Stimulated activated CD8-positive, alpha-beta memory T cell treated with anti-CD3 and anti-CD28 coated beads, Interleukin-4, amount 100 ng/mL, for 1 hour (primary cell): ENCODE data around the gene FUT2.
A peak's percentile ranks its signal among the peaks of the same experiment; 100 is the strongest.
"Not testable (repeated sequence)": the region's sequence is repeated elsewhere in the genome, so short reads cannot be mapped to it uniquely, and the experiment has no call there.

ENCODE experiments used
- DNase-seq, 2 donors: peaks; one replicate each; pipeline ENCODE4 v3.0.0-alpha.2; 2020; ENCODE audit warnings: low read depth in 2 of 2, low spot score in 1 of 2

The FUT2 gene

DNA sequence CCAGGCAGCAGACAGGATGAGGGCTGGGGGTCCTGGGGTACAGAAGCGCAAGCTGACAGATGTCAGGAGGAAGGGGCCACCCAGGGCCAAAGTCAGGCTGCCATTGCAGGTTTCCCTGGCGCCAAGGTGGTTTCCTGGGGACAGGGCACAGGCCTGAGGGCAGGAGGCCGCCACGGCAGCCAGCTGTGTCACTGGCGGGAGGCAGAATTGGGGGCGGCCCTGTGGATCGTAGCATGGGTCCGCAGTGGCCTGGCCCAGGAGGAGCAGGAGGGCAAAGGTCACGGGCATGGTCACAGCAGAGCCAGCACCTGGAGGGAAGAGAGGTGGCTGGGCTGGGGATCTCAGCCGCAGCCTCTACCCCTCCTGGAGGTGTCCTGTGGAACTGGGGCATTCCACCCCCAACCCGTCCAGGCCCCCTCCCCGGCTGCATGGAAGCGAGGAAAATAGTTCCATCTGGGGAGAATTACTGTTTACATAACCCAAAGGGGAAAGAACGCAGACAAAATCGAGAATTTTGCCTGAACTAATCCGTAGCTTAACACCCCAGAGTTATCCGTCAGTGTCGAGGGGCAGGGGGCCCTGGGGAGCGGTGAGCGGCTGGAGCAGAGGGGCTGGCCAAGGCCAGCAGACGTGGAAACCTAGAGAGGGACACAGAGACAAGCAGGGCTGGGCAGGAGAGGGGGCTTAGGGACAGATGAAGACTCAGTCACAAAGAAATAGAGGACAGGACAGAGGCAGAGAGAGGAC lies 24.9 kb upstream of the FUT2 start:
- DNase-seq: no peak

DNA sequence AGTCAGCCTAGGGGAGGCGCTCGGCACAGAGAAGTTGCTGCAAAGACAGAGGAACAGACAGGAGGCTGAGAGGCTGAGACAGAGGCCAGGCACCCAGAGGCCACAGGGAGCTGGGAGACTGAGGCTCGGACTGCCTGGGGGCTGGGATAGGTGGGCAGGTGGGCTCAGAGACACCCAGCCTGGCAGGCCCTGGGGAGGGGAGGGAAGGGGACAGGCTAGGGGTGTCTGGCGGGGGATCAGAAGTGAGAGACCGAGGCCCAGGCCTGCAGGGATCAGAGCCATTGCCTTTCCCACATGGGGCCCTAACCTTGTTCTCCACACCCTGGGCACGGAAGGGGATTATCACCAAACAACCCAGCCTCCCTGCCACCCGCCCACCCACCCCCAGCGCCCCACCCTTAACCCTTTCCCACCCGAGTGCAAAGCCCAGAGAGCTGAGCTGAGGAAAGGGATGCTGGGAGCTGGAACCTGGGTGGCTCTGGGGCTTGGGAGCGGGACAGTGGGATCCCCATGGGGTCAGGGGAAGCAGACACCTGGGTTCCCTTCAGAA lies 24.2 kb upstream of the FUT2 start:
- DNase-seq: no peak

DNA sequence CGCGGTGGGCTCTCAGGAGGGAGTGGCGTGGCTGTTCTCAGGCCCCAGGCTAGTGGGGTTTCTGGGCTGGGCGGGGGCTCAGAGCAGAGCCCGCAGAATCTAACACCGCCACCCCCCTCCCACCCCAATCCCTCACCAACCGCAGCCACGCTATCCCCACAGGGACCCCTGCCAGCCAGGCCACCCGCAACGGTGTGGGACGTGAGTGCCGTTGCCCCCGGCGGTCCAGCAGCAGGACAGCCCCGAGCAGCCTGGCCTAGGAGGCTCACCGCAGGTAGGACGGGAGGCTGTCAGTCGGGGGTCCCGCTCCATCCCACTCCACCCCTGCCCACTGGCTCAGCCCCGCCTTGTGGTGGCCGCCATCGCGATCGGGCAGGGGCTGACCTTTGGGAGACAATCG lies 22.8 kb upstream of the FUT2 start, which contains the start of gene NTN5:
TSS of gene NTN5 (minus strand) at position 24 of the 400 bp plus-strand sequence. CDS start 2,031 bp downstream, outside the sequence.
- no peak for DNase-seq

DNA sequence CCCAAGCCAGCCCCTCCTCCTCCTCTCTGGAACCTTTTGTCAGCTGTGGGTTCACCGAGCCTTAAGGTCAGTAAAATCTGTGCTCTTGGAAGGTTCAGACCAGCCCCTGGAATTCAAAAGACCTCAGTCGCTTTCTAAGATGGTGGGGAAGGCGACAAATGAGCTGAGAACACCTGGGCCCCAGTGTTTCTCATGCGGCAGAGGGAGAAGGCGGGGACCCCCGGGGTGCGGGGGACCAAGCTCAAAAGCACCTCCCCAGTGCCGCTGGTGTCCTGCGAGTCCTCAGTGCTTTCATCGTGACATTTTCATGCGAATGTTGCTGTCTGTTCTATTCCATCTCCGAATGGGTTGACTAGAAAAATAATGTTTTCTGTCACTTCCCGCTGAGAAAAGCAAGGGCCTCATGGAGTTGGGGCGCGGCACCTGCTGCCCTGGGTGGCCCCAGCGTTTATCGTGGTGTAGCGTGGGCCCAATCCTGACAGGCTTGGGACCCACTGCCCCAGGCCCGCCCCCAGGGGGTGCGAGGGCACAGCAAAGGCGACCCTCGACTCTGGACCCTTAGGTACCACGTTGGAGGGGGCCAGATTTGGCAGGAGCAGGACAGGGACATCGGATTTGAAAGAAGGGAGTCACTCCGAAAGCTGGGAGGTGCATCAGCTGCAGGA lies 22.2 kb upstream of the FUT2 start:
- no peak for DNase-seq

DNA sequence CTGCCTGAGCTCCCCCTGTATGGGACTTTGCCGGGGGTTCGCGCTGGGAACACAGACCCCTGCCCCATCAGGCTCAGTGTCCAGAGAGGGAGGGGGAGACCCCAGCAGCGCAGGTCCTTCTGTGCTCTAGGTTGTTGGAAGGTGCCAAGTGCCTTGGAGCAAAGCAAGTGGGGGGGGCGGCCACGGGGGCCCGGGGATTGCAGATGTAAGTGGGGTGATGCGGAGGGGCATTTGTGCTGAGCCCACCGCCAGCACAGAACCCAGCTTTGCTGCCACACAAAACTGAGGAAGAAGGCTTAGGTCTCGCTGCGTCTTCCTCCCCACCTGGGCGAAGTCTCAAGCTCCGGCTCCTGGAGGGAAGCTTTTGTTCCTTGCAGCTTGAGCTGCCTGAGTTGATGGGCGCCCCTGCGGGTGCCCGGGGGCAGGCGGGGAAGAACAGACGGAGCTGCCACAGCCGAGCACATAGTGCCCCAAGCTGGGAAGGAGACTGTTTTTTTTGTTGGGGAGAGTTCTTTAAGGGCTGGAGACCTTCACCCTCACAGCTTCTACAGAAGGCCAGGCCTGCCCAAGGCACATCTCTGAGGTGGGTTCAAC lies 21.5 kb upstream of the FUT2 start:
- no peak for DNase-seq

DNA sequence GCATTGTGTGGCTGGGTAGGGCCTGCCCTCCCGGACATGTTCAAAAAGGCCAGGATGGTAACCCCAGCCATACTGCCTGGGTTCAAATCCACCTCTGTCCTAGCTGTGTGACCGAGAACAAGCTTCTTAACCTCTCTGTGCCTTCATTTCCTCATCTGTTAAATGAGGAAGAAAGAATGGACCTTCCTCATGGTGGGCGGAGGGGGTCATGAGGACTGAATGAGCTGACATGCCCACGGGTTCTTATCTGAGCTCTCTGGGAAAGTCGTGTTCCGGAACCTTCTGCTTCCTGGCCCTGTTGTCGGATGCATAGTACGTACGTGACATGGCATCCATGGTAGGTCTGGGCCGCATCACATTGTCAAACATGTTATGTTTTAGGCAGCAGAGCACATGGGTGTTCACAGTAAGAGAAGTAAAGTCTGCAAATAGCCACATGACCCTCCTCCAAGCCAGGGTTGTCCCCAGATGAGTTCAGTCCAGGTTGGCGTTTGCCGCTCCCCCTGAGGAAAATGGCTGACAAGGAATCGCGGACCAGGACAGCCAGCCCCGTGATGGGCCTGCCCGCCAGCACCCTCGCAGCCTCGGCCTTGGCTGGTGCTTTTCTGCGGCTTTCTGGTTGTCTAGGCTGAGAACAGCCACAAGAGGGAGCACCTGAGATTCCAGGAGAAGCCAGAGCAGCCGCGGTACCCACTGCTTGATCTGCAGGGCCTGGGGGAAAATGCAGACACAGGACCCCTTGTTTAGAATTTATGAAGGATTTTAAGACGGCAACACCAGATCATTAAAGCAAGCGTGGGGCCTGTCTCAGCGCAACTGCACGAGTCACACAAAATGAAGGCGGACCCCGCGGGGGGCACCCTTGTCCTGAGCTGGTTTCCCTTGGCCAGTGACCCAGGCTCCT lies 20.6 kb upstream of the FUT2 start:
- DNase-seq: peak; percentile 32 to 42

DNA sequence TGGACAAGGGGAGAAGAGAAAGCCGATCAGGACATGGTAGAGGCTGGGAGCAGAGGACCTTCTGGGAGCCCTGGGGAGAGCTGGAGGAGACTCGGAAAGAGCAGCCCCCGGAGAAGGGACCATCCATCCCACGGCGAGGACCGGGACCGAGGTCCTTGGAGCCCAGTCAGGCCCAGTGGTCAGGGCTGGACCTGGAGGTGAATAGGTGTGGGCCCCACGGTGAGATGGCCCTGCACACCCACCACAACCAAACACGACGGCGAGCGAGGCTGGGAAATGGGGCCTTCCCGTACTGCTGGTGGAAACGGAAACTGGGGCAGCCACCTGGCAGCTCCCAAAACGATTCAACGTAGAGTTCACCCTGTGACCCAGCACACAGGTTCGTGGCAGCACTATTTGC lies 19.3 kb upstream of the FUT2 start:
- no peak for DNase-seq

DNA sequence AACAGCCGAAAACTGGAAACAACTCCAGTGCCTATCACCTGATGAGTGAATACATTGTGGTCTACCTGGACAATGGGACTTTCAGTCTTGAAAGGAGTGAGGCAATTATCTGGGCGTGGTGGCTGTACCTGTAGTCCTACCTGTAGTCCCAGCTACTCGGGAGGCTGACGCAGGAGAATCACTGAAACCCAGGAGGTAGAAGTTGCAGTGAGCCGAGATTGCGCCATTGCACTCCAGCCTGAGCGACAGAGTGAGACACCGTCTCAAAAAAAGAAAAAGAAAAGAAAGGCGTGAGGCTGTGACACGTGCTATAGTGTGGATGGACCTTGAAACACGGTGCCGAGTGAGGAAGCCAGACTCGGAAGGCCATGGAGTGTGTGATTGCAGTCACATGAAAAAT lies 18.9 kb upstream of the FUT2 start:
- no peak for DNase-seq

DNA sequence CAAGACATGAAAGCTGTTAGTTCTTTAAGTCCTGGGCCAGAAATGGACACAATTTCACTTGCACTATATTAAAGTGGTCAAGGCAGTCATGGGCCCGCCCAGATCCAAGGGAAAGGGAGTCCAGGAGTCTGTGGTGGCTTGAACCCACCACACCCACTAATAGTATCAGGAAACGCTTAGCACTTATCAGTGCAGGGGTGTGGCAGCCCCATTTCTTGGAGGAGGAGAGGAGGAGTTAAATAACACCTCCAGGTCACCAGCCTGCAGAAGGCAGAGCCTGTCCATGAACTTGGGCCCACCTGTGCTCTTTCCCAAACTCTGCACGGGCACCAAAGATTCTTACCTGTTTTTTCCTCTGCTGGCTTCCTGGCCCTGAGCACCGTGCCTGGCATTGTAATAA lies 17.6 kb upstream of the FUT2 start:
- DNase-seq: no peak

DNA sequence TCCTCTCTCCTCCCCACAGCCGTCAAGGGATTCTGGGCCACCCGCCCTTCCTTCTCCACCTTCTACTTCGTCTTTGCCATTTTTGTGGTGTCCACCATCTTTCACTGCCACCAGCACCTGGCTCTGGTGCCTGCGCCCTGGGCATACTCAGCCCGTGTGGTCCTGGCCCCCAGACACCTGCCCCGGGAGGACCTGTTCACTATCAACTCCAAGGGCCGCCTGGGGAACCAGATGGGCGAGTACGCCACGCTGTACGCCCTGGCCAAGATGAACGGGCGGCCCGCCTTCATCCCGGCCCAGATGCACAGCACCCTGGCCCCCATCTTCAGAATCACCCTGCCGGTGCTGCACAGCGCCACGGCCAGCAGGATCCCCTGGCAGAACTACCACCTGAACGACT lies 15.8 kb upstream of the FUT2 start:
- DNase-seq: not testable (repeated sequence)

DNA sequence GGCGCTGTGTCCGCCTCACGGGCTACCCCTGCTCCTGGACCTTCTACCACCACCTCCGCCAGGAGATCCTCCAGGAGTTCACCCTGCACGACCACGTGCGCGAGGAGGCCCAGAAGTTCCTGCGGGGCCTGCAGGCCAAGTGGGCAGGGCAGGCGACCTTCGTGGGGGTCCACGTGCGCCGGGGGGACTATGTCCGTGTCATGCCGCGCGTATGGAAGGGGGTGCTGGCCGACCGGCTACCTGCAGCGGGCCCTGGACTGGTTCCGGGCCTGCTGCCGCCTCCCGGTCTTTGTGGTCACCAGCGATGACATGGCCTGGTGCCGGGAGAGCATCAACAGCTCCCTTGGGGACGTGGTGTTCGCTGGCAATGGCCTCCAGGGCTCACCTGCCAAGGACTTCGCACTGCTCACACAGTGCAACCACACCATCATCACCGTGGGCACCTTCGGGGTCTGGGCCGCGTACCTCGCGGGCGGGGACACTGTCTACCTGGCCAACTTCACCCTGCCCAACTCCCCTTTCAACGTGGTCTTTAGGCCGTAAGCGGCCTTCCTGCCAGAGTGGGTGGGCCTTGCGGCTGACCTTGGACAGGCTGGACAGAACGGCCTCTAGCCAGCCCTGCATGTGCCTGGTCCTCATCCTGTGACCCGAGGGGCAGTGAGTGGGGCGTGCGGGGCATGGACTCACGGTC lies 15.2 kb upstream of the FUT2 start:
- no peak for DNase-seq

DNA sequence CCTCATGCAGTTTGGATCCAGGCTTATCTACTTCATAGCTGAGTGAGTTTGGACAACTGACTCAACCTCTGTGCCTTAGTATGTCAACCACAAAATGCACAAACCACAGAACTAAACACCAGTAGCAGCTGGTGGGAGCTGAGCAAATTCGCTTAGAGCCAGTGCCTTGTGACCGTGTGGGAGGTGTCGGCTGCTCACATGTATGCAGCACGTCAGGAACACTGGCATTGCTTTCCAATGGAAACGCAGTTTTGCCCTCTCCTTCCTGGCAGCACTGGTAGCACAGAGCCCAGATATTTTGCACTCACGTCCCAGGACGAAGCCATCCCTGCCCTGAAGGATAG lies 14.7 kb upstream of the FUT2 start:
- DNase-seq: no peak

DNA sequence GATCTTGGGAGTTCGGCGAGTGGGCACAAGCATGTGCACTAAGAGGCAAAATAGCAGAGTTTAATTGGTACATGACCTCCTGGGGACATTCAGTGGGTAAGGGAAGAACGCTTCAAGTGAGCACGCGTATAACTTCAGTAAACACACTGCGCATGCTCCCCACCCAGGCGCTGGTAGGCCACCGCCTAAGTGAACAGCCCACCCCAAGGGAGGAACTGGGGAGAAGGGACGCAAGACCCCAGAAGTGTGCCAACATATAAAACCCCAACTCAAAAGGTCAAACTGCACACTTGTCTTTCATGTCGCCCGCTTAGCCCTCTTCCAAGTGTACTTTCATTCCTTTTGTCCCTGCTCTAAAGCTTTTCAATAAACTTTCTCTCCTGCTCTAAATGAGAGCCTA lies 12.4 kb upstream of the FUT2 start:
- peak in 1 of 2 donors; percentile 8 for DNase-seq

DNA sequence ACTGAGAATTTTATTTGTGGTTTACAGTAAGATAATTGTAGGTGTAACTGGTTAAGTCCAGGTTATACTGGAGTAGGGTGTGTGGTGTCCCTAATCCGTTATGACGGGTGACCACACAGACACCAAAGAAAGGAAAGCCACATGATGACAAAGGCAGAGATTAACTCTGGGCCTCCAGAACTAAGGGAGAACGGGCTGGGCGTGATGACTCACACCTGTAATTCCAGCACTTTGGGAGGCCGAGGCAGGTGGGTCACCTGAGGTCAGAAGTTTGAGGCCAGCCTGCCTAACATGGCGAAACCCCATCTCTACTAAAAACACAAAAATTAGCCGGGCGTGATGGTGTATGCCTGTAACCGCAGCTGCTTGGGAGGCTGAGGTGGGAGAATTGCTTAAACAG lies 10.2 kb upstream of the FUT2 start:
- DNase-seq: no peak

DNA sequence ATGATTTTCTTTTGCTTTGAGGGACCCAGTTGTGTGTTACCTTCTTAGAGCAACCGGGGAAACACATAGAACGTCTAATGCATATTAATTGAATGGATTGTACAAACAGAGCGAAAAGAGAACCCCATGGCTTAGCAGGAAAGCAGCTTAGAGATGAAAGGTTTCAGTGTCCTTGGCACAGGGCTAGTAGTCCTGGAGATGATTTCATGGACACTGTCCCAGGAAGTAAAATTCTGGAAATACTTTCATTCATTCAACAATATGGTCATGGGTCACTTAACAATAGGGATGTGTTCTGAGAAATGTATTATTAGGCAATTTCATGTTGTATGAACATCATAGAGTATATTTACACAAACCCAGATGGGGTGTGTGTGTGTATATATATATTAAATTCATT lies 9.7 kb upstream of the FUT2 start:
- no peak for DNase-seq

DNA sequence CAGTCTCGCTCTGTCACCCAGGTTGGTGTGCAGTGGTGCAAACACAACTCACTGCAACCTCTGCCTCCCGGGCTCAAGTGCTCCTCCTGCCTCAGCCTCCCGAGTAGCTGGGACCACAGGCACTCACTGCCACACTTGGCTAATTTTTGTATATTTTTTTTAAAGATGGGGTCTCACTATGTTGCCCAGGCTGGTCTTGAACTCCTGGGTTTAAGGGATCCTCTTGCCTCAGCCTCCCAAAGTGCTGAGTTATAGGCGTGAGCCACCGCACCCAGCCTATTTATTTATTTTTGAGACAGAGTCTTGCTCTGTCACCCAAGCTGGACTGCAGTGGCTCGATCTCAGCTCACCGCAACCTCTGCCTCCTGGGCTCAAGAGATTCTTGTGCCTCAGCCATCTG lies 9.1 kb upstream of the FUT2 start:
- not testable (repeated sequence) for DNase-seq

DNA sequence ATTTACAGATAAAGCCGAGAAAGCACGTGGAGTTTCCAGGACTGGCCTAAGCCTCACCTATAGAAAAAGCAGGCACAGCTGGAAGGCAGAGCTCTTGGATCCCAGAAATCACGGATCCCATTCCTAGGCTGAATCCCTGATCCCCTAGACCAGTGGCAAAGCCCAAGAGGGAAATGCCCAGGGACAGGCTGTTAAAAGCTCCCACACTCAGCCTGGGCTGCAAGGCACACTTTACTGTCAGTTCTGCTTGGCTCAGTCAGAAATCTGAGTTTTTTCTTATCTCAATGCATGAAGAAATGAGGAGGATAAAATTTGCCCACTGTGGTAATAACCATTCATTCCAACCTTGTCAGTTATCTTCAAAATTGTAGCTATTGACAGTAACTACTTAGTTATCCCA lies 8.0 kb upstream of the FUT2 start:
- DNase-seq: no peak

DNA sequence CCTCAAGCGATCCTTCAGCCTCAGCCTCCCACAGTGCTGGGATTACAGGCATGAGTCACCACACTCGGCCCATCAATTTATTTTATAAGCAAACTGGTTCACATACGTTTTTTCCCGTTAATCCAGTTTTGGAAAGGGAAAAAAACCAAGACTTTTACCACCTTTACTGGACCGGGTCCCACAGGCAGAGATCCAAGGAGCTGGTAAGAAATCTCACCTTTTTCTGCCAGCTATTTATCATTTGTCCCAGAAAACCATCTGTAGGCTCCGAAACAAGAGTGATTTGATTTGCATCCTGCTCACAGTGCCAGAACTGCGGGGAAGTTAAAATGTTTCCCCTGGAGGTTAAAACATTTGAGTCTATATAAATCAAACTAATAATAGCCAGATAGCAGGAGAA lies 6.3 kb upstream of the FUT2 start:
- DNase-seq: no peak

DNA sequence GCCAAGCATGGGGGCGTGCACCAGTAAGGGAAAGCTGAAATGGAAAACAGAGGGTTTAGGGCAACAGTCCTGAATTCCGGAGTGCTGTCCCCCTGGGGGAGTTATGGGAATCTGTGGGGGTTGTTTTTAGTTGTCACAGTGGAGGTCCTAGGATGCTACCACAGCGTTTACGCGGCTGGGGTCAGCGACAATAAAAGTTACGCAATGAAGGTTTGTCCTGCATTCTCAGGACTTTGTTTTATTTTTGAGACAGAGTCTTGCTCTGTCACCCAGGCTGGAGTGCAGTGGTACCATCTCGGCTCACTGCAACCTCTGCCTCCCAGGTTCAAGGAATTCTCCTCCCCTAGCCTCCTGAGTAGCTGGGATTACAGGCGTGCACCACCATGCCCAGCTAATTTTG lies 2.1 kb upstream of the FUT2 start:
- DNase-seq: not testable (repeated sequence)

DNA sequence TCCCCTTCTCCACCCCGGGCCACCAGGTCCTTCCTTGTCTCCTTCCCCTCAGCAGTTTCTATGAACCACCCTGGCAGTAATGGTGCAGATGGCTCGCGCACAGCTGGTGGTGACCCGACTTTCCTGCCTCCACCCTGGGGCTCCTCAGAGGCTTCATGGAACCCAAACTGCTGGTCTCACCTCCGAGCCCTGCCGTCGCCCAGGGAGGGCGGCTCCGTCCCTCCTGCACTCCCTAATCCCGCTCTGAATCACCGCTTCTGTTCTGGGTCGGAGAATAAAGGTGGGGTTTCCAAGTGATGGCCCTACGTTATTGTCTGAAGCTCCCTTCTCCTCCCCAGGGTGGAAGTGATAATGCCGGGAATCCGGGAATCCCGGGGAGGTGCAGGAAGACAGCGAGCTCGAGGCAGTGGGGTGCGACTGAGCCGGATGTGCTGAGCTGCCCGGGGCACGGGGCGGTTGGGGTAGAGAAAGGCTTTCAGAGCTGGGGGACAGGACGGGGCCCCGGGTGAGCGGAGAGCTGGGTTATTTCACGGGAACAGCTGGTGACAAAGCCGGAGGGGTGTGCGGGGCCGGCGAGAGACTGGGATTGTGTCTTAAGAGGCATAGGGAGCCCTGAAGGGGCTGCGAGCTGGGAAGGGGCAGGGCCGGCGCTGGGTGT lies 711 bp downstream of the FUT2 start:
- no peak for DNase-seq
